Hypothalamus (tissue), 51 donors: Measurements from ENCODE around the gene CCL13.
A peak's percentile ranks its signal among the peaks of the same experiment; 100 is the strongest.

Experiments
- DNase-seq, 51 donors: peaks; one replicate each; lab custom pipeline; 2025; lab: John Stamatoyannopoulos, UW

The CCL13 gene

DNA sequence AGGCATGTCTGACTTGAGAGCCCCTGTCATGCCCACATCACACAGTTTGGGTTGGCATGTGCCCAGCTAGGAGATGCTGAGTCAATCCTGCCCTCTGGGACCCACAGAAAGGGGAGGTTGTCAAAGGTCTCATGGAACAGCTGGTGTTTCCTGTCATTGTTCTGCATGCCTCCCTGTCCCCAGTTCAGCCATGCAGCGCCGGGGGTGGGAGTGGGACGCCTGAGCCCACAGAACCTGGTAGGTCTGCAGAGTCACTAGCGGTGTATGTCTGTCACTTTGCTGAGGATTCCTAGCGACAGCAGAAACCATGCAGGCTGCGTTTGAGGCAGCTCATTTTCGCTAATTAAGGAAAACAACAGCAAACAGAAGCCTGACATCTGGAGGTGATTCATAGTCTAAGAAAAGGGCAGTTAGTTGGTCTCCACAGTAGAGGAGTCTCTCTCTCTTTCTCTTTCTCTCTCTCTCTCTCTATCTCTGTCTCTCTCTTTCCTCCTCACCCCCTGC, 26.4 kb downstream of the CCL13 start:
- DNase-seq: no peak

DNA sequence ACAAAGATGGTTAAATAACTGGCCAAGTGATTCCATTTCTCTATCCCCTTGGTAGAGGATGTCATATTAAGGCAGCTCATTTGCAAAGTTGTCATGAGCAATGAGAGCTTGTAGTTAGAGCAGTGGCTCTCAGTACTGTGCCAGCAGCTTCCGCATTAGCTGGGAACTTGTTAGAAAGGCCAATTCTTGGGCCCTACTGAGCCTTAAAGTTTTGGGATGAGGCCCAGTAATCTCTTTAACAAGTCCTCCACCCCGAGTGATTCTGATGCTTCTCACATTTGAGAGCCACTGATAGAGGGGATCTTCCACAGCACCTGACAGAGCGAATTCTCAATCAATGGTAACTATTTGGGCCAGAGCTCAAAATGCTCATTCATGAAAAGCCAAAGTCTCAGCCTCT, 26.9 kb downstream of the CCL13 start:
- DNase-seq: no peak

DNA sequence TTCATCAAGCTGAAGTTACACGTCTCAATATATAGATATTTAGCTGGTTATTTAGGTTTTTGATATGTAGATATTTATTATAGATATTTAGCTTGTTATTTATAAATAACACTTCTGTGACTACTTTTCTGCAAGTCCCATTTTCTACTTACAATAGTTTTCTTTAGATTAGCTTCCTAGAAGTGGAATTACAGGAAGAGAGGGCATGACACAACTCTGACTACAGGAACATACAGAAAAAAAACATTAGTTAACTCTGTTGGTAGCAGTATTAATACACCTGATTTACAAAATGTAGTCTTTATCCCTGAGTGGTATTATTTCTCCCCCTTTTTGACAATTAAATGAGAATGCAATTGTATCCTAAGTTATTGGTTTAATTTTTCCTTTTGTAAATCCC, 28.0 kb downstream of the CCL13 start:
- no peak for DNase-seq

DNA sequence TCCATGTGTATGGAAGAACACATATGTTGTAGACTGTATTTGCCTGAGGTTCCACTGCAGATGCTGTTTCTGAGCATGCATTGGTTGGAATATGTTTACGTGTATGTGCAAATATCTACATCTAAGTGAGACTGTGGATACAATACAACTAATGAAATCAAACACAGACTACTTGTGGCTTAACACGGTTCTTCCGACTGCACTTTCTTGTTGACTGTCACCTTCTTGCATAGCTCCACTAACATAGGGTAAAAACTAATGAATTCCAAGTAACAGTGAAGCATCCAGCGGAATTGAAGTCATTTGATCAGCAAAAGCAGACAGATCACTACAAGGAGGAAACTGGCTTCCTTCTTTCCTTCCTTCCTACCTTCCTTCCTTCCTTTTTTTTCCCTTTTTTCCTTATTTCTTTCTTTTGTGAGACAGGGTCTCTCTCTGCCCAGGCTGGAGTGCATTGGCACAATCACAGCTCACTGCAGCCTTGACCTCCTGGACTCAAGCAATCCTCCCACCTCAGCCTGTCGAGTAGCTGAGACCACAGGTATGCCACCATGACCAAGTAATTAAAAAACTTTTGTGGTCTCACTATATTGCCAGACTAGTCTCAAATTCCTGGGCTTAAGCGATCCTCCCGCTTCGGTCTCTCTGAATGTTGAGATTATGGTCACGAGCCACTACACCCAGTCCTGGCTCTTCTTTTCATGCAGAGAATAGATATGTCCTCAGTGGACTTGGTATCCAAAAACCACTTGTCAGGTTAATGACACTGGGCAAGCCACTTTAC, 28.7 kb downstream of the CCL13 start:
- no peak for DNase-seq

DNA sequence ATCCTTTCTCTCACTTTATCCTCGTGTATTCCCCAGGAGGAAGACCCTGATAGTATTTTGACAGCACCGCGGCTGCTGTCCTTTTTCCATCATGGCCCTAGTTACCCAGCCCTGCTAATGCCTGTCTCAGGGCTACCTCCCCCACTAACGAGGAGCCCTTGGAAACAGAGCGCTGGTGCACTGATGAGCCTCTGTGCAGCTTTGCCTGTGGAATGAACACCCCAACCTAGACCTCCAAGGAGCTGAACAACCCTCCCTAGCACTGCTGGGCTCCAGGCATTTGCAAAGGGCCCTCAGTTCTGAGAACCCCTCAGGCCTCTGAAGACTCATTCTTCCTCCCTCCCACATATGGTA, 30.0 kb downstream of the CCL13 start:
- DNase-seq: no peak

DNA sequence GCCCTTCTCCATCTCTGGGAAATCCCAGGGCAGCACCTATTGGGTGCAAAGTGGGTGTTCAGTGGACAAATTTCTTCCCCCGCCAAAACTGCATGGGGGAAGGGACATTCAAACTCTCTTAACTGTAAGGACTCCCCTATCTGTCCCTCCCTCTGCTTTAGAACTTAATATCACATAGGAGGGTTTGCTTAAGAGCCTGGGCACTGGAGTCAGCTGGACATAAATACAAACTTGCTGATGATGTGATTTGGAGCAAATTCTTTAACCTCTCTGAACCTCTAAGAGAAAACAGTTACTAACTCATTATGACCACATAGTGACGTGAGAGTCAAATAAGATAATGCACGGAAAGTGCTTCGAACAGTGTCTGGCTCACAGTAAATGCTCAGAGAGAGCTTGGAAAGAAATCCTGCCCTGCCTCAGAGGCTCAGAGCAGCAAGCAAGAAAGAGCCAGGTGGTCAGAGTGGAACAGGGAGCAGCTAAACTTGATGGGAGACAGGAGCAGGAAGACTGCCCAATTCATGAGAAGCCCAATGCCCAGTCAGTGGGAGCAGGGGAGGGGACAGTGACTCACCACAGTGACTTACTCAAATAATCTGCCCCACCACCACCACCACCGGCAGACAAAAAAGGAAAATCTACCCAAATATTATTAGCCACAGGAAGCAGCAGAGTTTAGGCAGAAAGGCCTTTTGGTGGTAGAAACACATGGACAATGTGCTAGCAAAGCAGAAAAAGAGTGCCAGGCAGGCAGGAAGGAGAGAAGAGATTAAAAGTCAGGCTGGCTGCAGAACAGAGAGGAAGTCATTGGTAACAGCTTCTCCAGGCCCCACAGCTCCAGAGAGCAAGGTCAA, 30.6 kb downstream of the CCL13 start:
- DNase-seq: peak in 4 of 51 donors; percentile 7 to 21 (median 14)

DNA sequence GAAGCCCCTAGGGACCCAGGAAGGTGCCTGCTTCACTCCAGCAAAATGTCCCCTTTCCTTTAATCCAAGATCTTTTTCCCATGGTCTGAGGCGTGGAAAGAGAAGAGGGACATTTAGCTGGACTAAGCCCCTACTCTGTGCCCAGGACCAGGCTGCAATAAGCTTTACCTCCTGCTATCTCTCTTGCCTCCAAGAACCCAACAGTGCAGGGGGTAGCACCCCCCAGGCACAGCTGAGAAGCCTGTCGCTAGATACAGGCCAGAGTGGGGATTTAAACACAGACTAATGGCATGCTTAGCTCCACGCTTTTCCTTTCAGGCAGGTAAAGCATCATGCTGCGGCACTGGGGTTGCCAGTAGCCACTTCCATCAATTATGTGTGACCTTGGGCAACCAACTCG, 31.3 kb downstream of the CCL13 start:
- no peak for DNase-seq

DNA sequence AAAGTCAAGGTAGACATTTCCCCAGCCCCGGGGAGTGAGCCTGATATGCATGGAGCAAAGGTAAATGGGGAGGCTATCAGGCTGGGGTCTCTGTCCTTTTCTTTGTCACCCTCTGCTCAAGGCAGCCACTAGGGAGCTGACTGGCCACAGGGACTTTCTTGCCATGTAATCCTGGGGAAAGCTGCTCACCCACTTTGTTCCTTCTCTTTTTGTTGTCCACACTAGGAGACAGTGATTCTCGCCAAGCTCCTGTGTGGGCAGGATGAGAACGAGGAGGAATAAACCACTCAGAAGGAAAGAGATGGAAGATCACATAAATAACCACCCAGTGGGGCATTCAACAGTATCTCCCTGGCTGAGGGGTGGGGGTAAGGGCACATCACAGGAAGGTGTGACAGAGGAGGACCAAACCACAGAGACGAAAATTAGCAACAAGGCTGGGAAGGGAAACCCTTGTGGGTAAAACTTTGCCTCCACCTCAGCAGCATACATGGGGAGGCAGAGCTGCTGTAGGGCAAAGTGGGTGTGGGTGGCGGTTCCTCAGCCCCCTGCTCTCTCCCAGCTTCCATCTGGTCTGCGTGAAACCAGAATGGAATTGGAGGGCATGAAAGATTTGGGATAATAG, 33.0 kb downstream of the CCL13 start:
- no peak for DNase-seq

DNA sequence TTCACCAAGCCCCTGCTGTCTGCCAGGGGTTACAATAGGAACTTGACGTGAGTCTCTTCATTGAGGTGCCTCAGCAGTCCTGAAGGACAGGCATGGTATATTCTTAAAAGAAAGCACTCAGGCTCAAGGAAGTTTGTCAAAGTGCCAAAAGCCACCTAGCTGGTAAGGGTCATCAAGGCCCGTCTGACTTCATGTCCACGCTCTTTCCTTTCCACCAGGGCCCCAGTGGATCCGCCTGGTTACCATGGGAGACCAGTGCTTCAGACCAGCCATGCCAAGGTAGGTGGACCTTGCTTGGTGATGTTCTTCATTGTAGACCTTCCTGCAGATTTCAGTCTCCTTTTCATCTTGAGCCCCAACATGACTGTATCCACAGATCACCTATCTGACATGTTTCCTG, 34.4 kb downstream of the CCL13 start:
- DNase-seq: no peak

DNA sequence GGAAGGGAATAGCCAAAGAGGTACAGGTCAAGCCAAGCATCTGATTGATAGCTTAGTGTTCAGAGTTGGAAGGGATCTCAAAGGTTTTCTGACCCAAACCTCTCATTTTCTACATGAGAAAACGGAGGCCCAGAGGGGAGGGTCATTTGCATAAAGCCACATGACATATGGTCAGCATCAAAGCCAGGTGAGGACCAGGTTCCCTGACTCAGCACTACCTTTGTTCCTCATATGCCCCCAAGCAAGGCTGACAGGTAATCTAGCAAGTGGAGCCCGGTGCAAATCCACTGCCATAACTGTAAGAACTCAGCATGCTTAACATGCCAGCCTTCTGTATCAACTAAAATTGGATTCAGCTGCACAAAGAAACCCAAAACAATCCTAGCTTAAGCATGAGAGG, 35.0 kb downstream of the CCL13 start:
- DNase-seq: no peak

DNA sequence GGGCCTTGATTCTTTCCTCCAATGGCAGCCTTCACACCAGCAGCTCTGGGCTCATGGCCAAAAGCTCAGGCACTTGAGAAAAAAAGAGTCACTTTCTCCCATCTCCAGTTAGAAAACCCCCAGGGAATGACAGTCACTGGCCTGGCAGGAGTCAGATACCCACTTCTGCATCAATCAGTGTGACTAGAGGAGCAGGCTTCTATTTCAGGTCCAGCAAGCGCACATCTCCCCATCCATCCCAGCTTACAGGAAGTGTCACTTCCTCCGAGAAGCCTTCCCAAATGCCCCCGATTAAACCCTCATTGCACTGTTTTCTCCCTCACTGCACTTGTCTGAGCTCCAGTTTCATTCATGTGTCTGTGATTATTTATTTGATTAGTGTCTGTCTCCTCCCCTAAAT, 37.1 kb downstream of the CCL13 start:
- DNase-seq: no peak

DNA sequence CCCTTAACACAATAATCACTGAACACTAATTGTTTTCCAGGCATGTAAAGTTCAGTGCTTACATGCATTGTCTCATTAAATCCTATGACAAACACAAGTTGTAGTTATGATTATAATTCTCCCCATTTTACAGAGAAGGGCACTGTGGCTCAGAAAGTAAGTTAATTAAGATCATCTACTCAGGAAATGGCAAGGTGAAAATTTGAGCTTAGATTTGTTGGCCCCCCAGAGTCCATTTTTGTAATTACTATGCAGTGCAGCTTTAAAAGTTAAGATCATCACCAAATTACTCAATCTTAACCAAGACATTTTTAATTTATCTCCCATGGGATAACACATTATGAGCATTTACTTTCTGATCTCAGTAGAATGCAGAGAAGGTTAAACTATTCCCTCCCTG, 41.0 kb downstream of the CCL13 start:
- no peak for DNase-seq

DNA sequence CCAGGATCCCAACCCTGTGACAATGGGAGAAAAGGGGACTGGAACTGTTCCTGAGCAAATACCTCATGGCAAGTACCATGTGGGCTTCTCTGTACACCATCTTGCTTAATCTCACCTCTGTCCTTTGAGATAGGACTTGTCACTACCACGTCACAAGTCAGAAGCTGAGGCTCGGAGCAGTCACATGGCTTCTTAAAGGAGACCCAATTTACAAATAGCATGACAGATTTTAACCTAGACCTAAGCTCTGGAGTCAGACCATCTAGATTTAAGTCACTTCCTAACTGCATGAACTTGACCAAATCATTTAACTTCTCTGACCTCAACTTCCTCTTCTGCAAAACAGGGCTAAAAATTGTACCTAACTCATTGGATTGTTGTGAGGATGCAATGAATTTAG, 42.7 kb downstream of the CCL13 start:
- DNase-seq: no peak

DNA sequence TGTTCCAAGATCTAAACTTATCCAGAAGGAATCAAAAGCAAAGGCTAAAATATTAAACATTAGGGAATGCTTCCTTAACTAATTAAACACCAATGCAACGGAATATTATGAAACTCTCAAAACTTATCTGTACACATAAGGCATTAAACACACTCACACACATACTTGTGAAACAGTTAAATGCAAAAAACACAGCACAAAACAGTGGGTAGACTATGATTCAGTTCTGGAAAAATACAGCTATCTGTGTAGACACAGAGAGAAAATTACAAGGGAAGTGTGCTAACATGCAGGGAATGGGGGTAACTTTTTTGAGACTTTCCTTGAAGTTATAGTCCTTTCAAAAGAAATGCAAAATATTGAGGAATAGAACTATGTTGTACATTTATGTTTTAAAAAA, 43.4 kb downstream of the CCL13 start:
- no peak for DNase-seq

DNA sequence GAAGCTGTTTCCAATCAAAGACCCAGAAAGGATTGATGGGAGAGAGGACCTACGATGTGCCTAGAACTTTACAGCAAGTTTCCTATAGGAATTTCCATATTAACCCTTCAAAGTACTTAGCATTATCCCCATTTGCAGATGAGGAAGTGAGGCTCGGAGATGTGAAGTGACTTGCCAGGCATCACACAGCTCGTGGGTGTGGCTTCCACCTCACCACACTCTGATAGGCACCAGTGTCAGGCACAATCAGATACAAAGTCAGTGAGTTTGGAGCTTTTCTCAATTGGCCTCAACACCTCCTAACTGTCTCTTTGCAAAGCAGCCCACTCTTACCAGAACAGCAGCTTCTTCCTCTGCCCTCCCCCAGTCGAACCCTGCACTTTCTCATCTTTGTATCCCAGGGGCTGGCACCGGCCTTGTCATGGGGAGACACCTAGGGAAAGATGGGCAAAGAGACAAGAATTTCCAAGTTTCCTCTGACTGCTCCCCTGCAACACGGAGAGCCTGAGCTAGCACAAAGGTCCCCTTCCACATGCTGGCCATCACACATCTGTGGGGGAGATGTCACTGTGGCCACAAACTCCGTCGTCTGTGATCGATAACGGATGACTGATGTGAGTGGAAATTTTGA, 44.1 kb downstream of the CCL13 start:
- DNase-seq: no peak

DNA sequence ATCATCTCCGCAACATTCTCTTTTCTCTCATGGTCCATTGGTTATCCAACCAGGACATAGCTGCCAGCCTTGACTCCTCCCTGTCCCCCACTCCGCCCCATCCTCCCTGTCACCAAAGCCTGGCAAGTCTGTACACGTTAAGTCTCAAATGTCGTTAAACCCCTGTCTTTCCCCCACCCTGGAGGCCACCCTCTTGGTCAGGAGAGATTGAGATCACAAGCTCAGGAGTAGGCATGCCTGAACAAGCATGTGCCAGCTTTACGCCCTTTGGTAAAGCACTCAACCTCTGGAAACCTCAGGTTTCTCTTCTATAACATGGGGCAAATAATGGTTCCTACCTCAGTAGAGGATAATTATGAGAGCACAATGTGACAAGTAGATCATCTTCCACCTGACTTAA, 44.9 kb downstream of the CCL13 start:
- DNase-seq: no peak

DNA sequence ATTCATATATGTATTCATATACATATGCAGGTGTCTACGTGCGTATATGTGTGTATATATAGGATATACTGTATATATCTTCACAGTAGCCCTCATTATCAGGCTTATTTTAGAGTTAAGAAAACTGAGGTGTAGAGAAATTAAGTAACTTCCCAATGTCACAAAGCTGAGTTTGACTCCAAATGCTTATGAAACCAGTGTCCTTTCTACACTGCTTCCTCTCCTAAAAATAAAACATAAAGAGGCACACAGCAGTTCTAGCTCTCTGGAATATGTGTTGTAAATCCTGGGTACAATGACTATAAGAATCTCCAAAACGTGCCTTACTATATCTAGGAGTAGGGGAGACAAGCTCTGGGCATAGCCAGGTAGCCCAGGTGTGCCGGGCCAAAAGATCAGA, 46.7 kb downstream of the CCL13 start:
- DNase-seq: no peak

DNA sequence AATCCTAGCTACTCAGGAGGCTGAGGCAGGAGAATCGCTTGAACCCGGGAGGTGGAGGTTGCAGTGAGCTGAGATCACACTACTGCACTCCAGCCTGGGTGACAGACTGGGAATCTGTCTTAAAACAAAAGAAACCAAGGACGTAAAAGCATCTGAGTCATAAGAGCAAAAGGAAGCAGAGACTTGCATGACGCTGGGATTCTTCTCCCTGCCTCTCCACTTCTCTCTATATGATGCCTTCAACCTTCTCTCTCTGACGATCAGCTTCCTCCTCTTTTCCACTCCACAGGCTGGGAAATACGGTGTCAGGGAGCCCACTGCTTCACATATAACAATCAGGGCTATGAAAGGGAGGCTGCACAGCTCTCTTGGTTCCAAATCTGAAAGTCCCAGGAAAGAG, 49.9 kb downstream of the CCL13 start:
- DNase-seq: no peak
